ENCODE data around the gene CDC42EP4. TPM values are rescaled to one million over a fixed set of nuclear protein-coding genes. Genes with fewer than 3 reads are reported as not detected.

Gene CDC42EP4
- total and polyA plus RNA-seq, 12 donors = 18.6 to 87.6 (median 30.8) TPM

DNA sequence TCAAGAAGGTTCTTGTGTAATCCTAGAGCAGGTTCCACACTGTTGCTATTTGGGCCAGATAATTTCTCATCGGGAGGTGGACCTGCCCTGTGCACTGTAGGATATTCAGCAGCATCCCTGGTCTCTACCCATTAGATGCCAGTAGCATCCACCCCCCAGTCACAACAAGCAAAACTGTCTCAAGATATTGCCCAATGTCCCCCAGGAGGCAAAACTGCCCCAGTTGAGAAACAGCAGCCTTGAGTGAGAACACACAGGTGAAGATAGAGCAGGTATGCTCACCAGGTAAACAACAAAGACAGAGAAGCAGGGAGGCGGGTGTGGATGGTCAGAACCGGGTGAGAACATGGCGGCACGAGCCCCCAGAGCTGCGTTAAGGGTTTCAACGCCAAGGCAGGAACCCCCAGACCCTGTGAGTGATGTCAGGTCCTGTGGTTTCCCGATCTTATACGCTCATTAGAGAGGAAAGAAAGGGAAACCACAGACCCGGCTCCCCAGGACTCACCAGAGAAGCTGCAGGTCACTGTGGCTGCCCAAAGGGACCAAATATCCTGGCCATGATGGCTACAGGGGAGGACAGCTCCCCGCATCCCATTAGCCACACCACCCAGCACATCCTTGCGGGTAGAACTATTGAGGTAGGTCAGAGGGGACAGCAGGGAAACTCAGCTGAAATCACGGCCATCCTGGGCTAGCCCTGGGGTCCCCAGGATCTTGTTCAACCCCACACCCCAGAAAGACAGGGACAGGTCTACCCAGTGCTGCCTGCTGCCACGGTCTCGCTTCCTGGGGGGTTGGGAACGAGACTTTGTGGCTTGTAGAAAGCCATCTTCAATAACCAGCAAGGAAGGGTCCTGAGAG, 21.2 kb downstream of the CDC42EP4 start:
- peaks cover 0 to 13% (median 6%) of the 10 kb centered on the region in 9 donors for H3K36me3 ChIP-seq
- no peak overlapping the region for H3K4me3 ChIP-seq
- TF ChIP-seq, protein P1, sequence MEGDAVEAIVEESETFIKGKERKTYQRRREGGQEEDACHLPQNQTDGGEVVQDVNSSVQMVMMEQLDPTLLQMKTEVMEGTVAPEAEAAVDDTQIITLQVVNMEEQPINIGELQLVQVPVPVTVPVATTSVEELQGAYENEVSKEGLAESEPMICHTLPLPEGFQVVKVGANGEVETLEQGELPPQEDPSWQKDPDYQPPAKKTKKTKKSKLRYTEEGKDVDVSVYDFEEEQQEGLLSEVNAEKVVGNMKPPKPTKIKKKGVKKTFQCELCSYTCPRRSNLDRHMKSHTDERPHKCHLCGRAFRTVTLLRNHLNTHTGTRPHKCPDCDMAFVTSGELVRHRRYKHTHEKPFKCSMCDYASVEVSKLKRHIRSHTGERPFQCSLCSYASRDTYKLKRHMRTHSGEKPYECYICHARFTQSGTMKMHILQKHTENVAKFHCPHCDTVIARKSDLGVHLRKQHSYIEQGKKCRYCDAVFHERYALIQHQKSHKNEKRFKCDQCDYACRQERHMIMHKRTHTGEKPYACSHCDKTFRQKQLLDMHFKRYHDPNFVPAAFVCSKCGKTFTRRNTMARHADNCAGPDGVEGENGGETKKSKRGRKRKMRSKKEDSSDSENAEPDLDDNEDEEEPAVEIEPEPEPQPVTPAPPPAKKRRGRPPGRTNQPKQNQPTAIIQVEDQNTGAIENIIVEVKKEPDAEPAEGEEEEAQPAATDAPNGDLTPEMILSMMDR (IDR thresholded peaks at IDR 0.05) = no peak
- H3K4me1 ChIP-seq = peaks cover 78 to 100% (median 97%) of the 10 kb centered on the region in 9 donors
- WGBS, 2 donors = 79 to 90% methylated on average over 16 of the region's 16 CpGs
- no peaks in the 10 kb centered on the region for H3K9me3 ChIP-seq
- peak overlapping the region; percentile 89 to 98 (median 95) for H3K27ac ChIP-seq
- no peaks in the 10 kb centered on the region for H3K27me3 ChIP-seq
- ATAC-seq = no peak
- intact Hi-C loops (cut with DNase I) = no loop called here
- no peak for DNase-seq

DNA sequence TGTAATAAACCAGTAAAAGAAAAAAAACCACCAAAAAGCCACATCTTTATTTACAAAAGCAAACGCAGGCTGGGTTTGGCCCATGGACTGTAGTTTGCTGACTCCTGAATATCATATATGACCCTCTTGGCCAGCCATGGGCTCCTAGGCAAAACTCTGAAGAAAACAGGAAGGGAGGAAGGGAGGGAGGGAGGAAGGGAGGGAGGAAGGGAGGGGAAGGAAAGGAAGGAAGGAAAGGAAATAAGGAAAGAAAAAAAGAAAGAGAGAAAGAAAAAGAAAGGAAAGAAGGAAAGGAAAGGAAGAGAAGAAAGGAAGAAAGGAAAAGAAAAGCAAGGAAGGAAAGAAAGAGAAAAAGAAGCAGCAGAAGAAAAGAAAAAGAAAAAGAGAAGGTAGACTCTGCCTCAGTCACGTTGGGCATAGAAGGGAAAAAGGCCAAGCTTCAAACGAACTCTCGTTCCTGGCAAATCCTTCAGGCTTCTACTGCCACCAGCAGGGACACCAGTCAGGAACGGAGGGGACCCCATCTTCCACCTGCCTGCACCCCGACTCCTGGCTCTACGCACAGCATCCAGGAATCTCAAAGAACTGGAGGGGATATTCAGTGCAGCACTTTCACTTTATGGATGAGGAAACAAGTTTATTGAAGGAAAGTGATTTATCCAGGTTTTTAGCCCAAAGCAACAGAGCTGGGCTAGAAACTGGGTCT, 22.1 kb downstream of the CDC42EP4 start:
- H3K36me3 ChIP-seq = peaks cover 0 to 22% (median 15%) of the 10 kb centered on the region in 9 donors
- ATAC-seq = no peak
- TF ChIP-seq, protein P1 (IDR thresholded peaks at IDR 0.05) = peak in 1 of 9 donors; percentile 11
- H3K27ac ChIP-seq = peak overlapping the region; percentile 47 to 98 (median 94)
- no peaks in the 10 kb centered on the region for H3K9me3 ChIP-seq
- H3K4me1 ChIP-seq = peaks cover 71 to 100% (median 98%) of the 10 kb centered on the region in 9 donors
- no peak overlapping the region for H3K4me3 ChIP-seq
- intact Hi-C loops (cut with DNase I) = loop anchor here in 1 of 10 donors (1.0 kb wide), 1 partner anchor 16 kb away; no protein-coding TSS in a partner anchor
- H3K27me3 ChIP-seq = no peaks in the 10 kb centered on the region
- WGBS, 2 donors = 45 to 64% methylated on average over 7 of the region's 7 CpGs
- no peak for DNase-seq

DNA sequence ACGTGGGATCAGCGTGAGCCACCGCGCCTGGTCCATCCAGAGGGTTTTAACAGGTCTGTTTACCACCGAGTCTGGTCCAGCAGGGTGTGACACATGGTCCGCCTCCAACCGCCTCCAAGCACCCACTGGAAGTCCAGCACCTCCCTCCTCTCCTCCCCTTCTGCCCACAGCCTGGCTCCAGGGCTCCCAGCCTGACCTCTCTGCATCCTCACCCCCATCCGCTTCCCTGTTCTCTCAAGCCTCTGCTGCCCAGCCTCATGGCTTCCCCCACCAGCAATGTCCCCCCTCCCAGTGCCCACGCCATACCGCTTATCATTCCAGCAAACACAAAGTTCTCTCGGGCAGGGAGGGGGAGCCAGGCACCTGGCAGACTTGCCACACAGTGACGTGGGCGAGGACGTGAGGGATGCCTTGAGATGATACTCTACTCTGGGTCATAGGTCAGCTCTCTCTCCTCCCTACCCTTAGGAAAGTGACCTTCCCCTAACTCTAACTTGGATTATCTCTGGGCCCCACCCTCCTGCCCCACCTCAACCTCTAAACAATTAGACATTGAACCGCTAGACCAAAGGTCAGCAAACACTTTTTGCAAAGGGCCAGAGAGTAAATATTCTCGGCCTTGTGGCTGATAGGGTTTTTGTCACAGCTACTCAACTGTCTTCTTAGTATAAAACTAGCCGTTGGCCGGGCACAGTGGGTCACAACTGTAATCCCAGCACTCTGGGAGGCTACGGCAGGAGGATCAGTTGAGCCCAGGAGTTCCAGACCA, 23.1 kb downstream of the CDC42EP4 start:
- peak; percentile 70 to 78 for DNase-seq
- Histone ChIP-seq H3K27me3 (no peaks in the 10 kb centered on the region), H3K4me3 (no peak overlapping the region), H3K4me1 (peaks cover 61 to 100% (median 96%) of the 10 kb centered on the region in 9 donors), H3K9me3 (no peaks in the 10 kb centered on the region), H3K27ac (peak overlapping the region; percentile 47 to 98 (median 94)), H3K36me3 (peaks cover 0 to 30% (median 20%) of the 10 kb centered on the region in 9 donors)
- intact Hi-C loops (cut with DNase I) = loop anchor here in 1 of 10 donors (1.0 kb wide), 1 partner anchor 17 kb away; no protein-coding TSS in a partner anchor
- peak; percentile 24 to 81 (median 49) for ATAC-seq
- WGBS, 2 donors = 35 to 49% methylated on average over 19 of the region's 19 CpGs
- TF ChIP-seq, protein P1 (IDR thresholded peaks at IDR 0.05) = no peak
